ENCODE measurements around the gene GSE1. TPM values are rescaled to one million over a fixed set of nuclear protein-coding genes. Genes with fewer than 3 reads are reported as not detected.

Gene GSE1
- total and polyA plus RNA-seq, 11 donors: 18.1 to 48.4 (median 37.1) TPM

- Histone ChIP-seq H3K27me3 (peaks cover 0 to 33% (median 0%) of the 10 kb centered on the region in 9 donors), H3K4me3 (no peak overlapping the region), H3K9me3 (no peaks in the 10 kb centered on the region), H3K27ac (no peak overlapping the region), H3K4me1 (peaks cover 0 to 6% (median 0%) of the 10 kb centered on the region in 12 donors), H3K36me3 (no peaks in the 10 kb centered on the region)
- intact Hi-C loops (cut with DNase I): no loop called here
- no peak for TF ChIP-seq POLR2A (IDR thresholded peaks at IDR 0.05)
- TF ChIP-seq, protein P1, sequence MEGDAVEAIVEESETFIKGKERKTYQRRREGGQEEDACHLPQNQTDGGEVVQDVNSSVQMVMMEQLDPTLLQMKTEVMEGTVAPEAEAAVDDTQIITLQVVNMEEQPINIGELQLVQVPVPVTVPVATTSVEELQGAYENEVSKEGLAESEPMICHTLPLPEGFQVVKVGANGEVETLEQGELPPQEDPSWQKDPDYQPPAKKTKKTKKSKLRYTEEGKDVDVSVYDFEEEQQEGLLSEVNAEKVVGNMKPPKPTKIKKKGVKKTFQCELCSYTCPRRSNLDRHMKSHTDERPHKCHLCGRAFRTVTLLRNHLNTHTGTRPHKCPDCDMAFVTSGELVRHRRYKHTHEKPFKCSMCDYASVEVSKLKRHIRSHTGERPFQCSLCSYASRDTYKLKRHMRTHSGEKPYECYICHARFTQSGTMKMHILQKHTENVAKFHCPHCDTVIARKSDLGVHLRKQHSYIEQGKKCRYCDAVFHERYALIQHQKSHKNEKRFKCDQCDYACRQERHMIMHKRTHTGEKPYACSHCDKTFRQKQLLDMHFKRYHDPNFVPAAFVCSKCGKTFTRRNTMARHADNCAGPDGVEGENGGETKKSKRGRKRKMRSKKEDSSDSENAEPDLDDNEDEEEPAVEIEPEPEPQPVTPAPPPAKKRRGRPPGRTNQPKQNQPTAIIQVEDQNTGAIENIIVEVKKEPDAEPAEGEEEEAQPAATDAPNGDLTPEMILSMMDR (IDR thresholded peaks at IDR 0.05): no peak
- 77 to 80% (median 78%) methylated on average over 20 to 24 of the region's 24 CpGs for WGBS, 4 donors
- DNase-seq (peak in 1 of 5 donors; percentile 6), ATAC-seq (no peak)
These were observed 82.3 kb downstream of the GSE1 start for GRCh38 chr16:85695196-85696128.

- 51 to 67% (median 61%) methylated on average over 16 of the region's 16 CpGs for WGBS, 4 donors
- Histone ChIP-seq H3K4me3 (no peak overlapping the region), H3K36me3 (no peaks in the 10 kb centered on the region), H3K27ac (no peak overlapping the region), H3K4me1 (peaks cover 0 to 6% (median 0%) of the 10 kb centered on the region in 12 donors), H3K9me3 (peaks cover 0 to 2% (median 0%) of the 10 kb centered on the region in 12 donors), H3K27me3 (peaks cover 0 to 33% (median 0%) of the 10 kb centered on the region in 9 donors)
- intact Hi-C loops (cut with DNase I): no loop called here
- TF ChIP-seq POLR2A (IDR thresholded peaks at IDR 0.05): no peak
- TF ChIP-seq, protein P1 (IDR thresholded peaks at IDR 0.05): no peak
- no peak for ATAC-seq
- peak in 1 of 5 donors; percentile 1 for DNase-seq
These were observed 83.7 kb downstream of the GSE1 start for GRCh38 chr16:85696781-85697180.

DNA sequence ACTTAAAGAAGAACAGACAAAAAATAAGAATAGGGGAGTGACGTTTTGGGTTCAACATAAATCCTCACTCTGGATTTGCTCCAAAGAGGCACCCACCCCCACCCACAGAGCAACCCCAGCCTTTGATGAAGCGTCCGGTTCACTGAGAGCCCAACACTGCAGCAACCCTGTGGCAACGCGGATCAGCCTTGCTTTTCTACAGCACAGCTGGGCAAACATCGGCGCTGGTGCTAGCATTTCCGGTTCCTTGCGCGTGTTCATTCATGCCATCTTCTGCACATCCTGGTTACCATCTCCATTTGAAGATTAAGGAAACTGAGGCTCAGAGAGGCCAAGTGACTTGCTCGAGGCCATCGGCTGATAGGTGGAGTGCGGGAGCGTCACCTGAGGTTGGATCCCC, 84.3 kb downstream of the GSE1 start:
- 75 to 84% (median 81%) methylated on average over 14 of the region's 14 CpGs for WGBS, 4 donors
- intact Hi-C loops (cut with DNase I): no loop called here
- Histone ChIP-seq H3K36me3 (no peaks in the 10 kb centered on the region), H3K4me1 (peaks cover 0 to 6% (median 0%) of the 10 kb centered on the region in 12 donors), H3K9me3 (peaks cover 0 to 2% (median 0%) of the 10 kb centered on the region in 12 donors), H3K4me3 (no peak overlapping the region), H3K27me3 (peaks cover 0 to 33% (median 0%) of the 10 kb centered on the region in 9 donors), H3K27ac (no peak overlapping the region)
- DNase-seq (peak in 1 of 5 donors; percentile 14), ATAC-seq (no peak)
- TF ChIP-seq POLR2A (IDR thresholded peaks at IDR 0.05): no peak
- TF ChIP-seq, protein P1 (IDR thresholded peaks at IDR 0.05): no peak

GRCh38 chr16:85698459-85698891, 85.4 kb downstream of the GSE1 start:
- no peaks in the 10 kb centered on the region for H3K36me3 ChIP-seq
- DNase-seq: no peak
- TF ChIP-seq, protein P1 (IDR thresholded peaks at IDR 0.05): no peak
- no peak for TF ChIP-seq POLR2A (IDR thresholded peaks at IDR 0.05)
- ATAC-seq: no peak
- no peak overlapping the region for H3K4me3 ChIP-seq
- WGBS, 4 donors: 84 to 96% (median 93%) methylated on average over 4 to 7 of the region's 7 CpGs
- H3K27ac ChIP-seq: no peak overlapping the region
- peaks cover 0 to 2% (median 0%) of the 10 kb centered on the region in 12 donors for H3K9me3 ChIP-seq
- H3K27me3 ChIP-seq: peaks cover 0 to 33% (median 0%) of the 10 kb centered on the region in 9 donors
- peaks cover 0 to 6% (median 0%) of the 10 kb centered on the region in 12 donors for H3K4me1 ChIP-seq
- intact Hi-C loops (cut with DNase I): no loop called here
